NCI-H2081 (cell line): ENCODE results near the gene ZBTB20.
A peak's percentile ranks its signal among the peaks of the same experiment; 100 is the strongest.

Experiments used
- DNase-seq, 2 experiments: peaks; one replicate each; lab custom pipeline; 2025; lab: John Stamatoyannopoulos, UW

Gene ZBTB20

DNA sequence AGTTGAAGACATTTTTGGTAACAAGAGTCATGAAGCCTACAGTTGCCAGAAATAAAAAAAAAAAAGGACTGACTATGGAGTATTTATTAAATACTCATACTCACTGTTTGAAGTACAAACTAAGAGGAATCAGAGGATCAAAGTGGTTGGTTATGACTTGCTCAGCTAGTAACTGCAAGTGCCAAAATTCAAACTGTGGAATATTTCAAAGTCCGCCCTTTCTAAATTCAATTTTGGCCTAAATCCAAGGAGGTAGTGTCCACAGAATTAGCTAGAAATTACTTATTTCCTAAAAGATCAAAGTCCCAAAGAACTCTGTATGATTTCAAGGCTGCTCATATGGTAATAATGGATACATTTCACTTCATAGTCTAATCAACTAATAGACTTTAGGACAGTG lies 274.5 kb downstream of the ZBTB20 start:
- DNase-seq: no peak

DNA sequence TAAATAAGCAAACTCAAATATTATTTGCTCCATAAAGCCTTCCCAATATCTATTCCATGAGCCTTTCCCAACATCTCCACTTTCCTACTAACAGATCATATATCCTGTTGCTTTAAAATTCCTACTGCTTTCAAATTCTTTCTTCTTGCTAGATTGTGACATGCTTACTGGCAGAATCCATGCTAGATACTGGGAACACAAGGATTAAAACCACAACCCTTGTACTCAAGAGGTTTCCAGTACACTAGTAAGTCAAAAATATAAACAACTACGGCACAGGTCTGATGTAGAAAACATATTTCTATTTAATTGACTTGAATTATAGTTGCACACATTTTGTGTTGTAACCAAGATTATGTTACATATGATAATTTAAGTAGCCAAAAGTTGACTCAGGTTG lies 275.0 kb downstream of the ZBTB20 start:
- no peak for DNase-seq

DNA sequence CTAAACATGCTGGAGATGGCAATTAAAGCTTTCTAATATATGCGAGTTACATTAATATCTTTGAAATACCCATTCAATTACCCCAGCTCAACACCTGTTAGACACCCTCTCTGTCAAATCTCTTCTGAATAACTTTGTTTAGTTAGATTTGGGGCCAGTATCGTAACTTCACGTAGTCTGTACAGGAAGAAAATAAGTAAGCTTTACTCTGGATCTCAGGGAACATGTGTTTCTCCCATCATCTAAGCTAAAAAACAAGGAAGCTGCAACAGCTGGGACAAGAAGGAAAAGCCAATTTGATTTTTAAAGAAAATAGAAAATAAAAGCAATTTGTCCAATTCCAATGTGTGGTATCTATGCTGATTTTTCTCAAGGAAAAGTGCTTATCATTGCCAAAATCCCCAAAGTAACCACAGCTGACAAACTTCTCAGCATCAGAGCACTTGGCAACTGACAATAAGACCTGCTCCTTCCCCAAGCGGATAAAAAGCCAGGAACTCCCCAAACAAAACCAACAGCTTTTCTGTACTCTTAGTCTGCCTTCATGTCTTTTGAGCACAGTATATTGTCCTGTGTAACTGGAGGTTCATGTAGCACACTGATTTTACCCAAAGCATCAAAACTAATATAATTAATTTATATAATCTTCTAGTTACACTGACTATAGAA lies 279.1 kb downstream of the ZBTB20 start:
- no peak for DNase-seq

DNA sequence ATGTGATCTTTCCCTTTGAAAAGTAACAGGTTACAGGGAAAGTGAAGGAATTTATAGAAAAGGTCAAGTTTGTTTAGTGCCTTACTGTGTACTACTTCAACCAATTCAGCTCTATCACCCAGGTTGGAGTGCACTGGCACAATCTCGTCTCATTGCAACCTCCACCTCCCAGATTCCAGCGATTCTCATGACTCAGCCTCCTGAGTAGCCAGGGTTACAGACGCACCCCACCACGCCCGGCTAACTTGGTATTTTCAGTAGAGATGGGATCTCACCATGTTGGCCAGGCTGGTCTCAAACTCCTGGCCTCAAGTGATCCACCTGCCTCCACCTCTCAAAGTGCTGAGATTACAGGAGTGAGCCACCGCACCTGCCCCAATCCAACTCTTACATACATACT lies 279.7 kb downstream of the ZBTB20 start:
- no peak for DNase-seq

DNA sequence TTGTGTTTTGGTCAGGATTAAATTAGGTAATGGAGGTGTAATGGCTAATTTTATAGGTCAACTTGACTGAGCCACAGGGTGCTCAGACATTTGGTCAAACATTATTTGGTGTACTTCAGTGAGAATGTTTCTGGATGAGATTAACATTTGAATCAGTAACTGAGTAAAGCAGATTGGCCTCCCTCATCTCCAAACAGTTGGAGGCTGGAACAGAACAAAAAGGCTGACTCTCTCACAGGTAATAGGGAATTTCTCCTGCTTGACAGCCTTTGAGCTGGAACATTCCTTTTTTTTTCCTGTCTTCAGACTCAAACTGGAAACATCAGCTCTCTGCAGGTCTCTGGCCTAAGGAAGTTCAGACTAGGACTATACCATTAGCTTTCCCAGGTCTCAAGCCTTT lies 280.7 kb downstream of the ZBTB20 start:
- DNase-seq: no peak

DNA sequence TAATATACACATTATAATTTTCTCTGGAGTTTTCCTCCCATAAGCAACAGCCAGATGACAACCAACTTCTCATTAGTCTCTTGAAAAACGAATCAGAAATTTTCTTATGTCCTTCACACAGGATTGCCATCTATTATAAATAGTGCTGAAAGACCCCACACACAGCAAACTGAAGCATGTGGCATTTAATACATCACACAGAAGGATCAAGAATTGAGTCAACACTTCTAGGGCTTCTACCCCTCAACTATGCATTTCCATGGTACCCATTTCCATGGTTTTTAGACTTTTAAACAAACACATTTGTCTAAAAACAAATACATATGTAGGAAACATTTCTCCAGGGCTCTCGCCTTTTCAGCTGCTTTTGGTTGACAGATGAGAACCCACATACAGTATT lies 282.1 kb downstream of the ZBTB20 start:
- DNase-seq: peak in 1 of 2 experiments; percentile 48

DNA sequence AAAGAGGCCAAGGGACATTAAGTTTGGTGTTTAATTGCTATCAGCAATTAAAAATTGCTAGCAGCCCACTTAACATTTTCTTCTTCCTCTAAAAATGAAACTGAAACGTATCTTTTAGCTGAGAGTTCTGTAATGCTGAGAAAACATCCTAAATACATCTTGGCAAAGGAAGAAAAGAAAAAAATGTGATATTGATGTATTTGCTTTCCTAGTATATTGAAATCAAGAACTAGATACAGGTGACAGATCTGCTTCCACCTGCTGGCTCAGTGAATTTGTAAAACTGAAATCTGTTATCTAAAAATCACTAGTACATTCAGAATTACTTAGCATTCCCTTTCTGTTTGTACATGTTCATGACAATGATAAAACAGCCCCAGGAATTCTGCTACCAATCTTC lies 283.2 kb downstream of the ZBTB20 start:
- DNase-seq: peak in 1 of 2 experiments; percentile 8

DNA sequence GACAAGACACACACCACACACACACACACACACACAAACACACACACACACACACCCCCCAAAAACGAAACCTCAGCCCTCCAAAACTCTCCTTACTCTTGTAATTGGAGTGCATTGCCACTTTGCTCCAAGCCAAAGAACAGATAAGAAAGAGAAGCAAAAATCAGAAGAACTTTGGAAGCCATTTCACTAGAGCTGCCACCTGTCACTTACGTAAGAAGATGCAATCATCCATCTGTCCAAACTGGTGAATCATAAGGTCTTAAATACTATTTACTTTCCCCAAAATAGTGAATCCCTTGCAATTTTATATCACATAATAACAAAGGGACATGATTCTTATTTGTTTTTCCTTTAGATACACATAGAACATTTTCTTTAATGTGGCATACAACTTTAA lies 285.4 kb downstream of the ZBTB20 start:
- no peak for DNase-seq

DNA sequence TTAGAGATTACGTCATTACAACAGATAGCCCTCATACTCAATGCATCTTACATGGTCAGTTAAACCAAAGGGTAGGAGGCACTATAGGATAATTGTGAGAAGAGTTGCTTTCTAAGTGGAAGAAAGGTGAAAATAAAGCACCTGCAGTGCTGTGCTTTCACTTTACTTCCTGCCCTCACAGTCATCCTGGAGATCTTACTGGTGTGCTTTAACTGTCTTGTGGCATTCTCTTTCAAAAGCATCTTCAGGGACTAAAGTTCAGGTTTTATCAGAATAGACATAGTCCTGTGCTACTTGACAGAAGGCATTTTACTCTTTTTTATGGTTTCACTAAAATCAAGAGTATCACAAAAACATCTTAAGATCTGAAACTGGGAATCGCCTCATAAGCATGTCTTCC lies 286.6 kb downstream of the ZBTB20 start:
- peak in 1 of 2 experiments; percentile 13 for DNase-seq

DNA sequence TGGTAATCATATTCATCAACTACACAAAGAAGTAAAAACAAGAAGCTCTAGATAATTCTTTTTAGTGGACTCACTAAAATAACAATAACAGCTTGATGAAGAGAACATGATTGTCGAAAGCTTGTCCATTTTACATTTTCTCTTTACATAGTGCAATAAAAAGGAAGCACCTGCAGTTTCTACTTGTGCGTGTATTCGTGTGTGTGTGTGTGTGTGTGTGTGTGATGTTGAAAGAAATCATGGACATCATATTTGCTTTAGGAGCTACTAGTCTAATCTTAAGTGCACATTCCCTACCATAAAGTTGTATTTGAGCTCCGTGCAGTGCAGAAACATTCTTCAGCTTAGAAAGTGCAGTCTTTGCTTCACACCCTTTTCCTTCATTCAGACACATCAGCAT lies 288.8 kb downstream of the ZBTB20 start:
- peak in 1 of 2 experiments; percentile 15 for DNase-seq

DNA sequence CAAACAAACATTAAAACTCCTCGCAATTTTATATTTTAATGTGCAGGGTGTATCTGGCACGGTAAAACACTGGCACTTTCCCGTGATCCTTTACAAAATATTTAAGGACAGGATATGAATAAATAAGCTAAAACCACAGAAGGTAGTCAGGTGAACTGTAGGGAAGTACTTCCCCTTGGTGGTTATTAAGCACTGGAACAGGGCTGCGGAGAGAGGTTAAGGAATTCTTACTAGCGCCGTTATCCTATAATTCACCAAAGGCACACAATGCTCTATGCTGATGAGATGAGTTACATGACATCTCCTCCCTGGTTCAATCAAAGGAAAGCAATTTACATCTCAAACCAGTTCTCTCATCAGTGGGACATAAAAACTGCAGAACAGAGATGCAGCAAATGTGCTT lies 289.8 kb downstream of the ZBTB20 start:
- peak in 1 of 2 experiments; percentile 42 for DNase-seq

DNA sequence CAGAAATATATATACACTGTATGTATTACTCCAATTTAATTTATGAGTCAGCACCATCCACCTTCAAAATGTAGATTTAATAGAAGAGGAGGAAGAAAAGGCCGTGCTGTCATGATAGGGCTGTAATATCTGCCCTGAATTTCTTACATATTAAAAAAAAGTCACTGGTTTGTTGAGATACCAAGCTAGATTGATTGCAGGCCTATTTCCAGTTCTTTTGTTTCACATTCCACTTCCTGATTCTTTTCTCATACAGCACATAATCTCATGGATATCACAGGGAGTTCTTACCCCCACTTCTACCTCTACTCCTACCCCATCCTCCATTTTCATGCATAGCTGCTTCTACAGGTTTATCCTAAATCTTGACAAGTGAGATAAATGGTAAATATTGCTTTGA lies 290.3 kb downstream of the ZBTB20 start:
- no peak for DNase-seq

DNA sequence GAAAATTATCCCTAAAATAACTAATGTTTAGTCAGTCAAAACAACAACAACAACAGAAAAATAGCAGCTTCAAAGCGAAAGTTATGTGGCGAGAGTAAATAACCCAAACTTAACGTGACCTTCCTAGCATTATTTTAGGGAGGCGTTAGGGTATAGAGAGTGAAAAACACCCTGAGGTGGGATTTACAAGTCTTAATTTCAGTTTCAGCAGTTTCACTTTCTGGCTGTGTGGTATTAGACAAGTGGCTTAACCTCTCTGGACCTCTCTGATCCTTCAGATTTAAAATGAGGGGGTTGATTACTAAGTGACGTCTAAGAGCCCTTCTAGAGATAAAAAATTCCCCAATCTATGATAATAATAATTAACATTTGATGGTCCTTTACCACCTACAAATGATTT lies 291.2 kb downstream of the ZBTB20 start:
- DNase-seq: no peak

DNA sequence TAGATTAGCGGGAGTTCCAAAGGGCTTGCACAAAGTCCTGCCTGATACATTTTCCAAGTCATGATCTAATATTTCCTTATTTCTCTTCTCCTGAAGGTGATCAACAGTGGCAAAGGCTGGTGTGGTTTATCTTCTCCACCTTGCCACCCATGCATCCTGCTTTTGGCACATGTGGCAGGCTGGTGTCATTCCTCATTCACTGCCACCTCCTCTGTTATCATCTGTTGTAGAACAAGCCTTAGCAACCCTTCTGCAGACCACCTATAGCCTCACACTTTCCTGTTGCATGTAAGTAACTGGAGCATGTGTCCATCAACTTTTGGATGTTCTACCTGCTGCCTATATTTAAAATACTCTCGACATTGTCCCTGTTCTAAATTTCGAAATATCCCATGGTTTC lies 294.1 kb downstream of the ZBTB20 start:
- no peak for DNase-seq

DNA sequence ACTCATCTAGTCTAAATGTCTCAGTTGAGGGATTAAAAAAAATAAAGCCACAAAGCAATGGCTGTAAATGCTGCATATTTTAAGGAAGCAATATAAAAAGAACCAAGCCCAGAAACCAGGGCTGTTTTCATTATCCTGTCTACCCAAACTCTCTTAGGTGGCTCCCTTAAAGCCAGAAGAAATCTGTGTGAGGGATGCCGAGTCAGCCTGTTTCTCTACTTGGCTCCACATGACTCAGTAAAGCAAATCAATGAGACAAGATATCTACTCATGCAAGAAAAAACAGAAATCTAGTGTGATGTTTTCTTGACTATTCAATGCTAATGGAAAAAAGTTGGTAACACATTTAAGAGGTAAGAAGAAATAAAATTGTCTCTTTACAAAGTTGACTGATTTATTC lies 296.2 kb downstream of the ZBTB20 start:
- no peak for DNase-seq

DNA sequence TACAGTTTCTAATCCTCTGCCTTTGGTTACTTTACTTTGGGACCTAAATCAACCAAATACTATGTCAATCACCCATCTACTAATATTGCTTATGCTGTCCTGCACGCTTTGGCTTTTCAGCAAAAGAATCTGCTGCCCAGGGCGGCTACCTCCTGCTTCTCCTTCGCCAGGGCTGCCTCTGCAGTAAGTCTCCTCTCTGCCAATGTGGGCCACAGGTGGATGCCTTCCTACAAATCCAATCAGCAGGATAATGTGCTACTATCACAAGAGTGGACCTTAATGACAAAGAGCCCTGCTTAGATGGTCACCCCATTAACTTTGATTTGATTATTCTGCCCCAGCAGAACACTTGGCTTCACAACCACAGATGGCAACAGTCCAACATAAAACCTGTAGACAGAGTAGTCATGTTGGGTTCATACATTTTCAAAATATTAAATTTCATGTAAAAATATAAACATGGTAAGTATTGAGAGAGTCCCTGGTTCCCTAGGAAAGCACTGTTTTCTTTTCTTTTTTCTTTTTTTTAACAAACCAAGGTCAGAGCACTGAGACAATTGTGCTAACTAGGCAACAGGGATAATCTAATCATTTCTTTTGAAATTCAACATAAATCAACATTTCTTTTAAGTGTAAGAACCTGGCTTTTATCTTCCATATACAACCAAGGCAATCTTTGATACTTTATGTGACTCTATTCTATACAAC lies 298.3 kb downstream of the ZBTB20 start:
- DNase-seq: peak in 1 of 2 experiments; percentile 63

DNA sequence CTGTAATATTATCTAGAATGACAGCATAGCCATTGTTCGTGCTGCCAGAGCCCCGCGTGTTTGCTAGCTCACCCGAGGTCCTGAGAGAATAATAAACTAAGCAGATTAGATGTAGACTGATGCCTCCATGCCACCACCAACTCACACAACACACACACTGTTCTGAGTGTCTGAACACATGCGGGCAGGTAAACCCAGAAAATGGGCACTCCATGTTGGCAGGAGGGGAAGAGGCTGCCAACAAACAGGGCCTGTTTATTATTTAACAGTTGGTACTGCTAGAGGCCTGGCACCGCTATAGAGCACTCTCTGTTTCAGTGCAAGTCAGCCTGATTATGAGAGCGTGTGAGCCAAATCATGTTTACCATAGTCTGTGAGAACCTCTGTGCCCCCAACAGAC lies 299.0 kb downstream of the ZBTB20 start:
- DNase-seq: peak in 1 of 2 experiments; percentile 60

DNA sequence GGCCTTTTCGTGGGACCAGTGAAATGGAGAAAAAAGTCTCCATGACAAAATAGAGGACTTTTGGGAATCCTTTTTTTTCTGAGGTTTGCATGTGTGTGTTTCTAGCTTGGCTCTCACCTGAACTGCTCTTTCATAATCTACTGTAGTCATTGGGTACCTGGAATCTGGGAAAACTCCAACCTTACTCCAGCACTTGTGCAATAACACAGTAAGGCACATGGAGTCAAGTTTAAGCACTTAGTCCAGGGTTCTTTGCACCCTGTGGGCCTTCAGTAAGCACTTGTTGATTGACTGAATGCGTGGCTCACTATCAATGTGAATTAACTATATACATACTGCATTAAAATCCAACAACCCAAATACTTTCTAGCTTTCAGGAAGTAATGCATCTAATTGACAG lies 299.5 kb downstream of the ZBTB20 start:
- no peak for DNase-seq

DNA sequence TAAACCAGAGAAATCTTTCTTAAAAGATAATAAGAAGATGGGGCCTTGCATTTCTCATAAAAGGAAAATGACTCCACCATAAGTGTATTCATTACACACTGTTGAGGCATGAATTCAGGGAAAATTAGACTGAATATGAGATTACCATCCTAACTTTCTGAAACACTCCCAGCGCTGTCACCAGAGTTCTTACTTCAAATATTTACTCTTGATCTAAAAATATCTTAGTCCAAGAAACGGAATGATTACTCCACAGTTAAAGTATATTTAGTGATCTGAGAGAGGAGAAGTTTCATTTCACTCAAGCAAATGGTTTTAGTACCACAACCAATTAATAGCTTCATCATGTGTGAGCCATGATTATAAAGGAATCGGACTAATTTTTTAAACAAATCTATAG lies 300.3 kb downstream of the ZBTB20 start:
- no peak for DNase-seq

DNA sequence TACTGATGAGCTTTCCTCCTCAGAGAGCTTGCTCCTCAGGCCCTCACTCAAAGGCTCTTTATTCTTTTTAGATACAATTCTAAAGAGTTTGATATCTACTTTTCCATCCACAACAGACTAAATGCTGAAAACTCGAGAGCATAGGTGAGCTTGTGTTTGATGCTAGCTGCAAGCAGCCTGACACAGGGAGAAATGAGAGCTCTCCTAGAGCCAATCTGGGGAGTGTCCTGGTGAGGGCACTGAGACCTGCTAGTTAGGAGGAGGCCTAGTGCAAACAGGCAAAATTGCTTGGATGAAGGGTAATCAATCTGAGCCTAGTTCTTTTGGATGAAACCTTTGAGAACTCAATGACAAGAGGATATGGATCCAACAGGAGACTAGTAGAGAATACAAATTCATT lies 300.8 kb downstream of the ZBTB20 start:
- DNase-seq: peak in 1 of 2 experiments; percentile 65

DNA sequence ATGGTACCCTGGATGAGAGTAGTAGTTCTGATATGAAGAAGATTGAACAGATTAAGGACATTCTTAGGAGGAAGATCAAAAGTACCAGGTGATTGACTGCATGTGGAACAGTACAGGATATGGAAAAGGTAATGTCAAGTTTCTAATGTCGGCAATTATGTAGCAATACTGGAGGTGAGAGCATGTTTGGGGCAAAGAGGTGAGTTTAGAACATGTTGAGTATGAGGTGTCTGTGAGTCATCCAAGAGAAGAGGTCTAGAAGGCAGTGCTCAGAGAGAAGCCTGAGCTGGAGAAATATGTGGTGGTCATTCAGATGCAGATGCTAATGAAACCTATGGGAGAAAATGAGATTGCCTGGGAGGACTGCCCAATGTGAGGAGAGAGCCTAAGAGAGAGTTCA lies 305.6 kb downstream of the ZBTB20 start:
- DNase-seq: no peak

DNA sequence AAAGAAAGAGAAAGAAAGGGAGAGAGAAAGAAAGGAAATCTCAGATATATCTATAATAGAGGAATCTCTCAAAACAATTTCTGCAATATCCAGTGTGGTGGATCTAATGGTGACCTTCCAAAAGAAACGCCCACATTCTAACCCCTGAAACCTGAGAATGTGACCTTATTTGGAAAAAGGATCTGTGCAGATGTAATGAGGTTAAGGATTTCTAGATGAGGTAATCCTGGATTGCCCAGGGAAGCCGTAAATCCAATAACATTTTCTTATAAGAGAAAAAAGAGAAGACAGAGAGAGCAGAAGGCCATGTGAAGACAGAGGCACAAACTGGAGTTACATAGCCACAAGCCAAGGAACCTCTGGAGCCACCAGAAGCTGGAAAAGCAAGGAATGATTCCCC lies 307.6 kb downstream of the ZBTB20 start:
- DNase-seq: no peak

DNA sequence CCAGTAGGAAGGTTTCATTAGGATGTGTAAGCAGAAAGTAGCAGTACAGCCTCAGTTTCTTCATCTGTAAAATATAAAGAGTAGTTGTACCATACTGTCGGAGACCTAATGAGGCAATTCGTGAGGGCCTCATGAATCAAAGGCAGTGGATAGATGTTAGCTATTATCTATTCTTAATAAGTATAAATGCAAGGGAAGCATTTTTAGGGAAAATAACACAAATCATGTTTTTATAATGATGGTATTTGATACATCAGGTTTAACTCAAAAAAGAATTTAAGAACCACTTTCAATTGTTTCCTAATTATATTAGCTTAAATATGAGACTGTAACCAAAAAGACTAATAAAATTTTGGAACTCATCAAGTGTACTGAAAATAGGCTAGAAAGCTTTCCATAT lies 309.1 kb downstream of the ZBTB20 start:
- DNase-seq: no peak
